Astrocyte (in vitro differentiated cells and primary cell): ENCODE results near the gene TTC34. TPM values are rescaled to one million over a fixed set of nuclear protein-coding genes. Genes with fewer than 3 reads are reported as not detected.

Experiments
- DNase-seq: peaks from one replicate; pipeline ENCODE4 v3.0.0-alpha.2; 2010; ENCODE audit warnings: low read depth
- FAIRE-seq: peaks from 2 replicates; lab custom pipeline; 2011; peaks lifted over from hg19 to GRCh38; lab: Jason Lieb, UNC
- H2AFZ ChIP-seq: 2 replicates; pipeline ENCODE4 v1.6.0; 2012; ENCODE audit warnings: low read depth, low read length, inconsistent platforms
- H3K27ac ChIP-seq: 2 replicates; pipeline ENCODE4 v1.5.1; 2011; ENCODE audit warnings: low read depth, low read length, inconsistent platforms
- H3K27me3 ChIP-seq: 2 replicates; pipeline ENCODE4 v1.6.0; 2011; ENCODE audit warnings: low read length, inconsistent platforms; ENCODE audit not compliant: insufficient read depth
- H3K36me3 ChIP-seq: 2 replicates; pipeline ENCODE4 v1.5.1; 2011; ENCODE audit warnings: low read length, inconsistent platforms; ENCODE audit not compliant: insufficient read depth
- H3K4me1 ChIP-seq: 2 replicates; pipeline ENCODE4 v1.5.1; 2011; ENCODE audit warnings: low read length, inconsistent platforms; ENCODE audit not compliant: insufficient read depth
- H3K4me2 ChIP-seq: 2 replicates; pipeline ENCODE4 v1.6.0; 2012; ENCODE audit warnings: low read length, inconsistent platforms
- H3K4me3 ChIP-seq: 2 replicates; pipeline ENCODE4 v1.5.1; 2011; ENCODE audit warnings: low read depth, mild to moderate bottlenecking, low read length, inconsistent platforms; ENCODE audit not compliant: insufficient read depth
- H3K79me2 ChIP-seq: 2 replicates; pipeline ENCODE4 v1.6.0; 2012; ENCODE audit warnings: mild to moderate bottlenecking, low read length, inconsistent platforms; ENCODE audit not compliant: insufficient read depth
- H3K9ac ChIP-seq: 2 replicates; pipeline ENCODE4 v1.6.0; 2012; ENCODE audit warnings: mild to moderate bottlenecking, low read length, inconsistent platforms
- H3K9me3 ChIP-seq: 2 replicates; pipeline ENCODE4 v1.5.1; 2012; ENCODE audit warnings: low read depth, mild to moderate bottlenecking, low read length, inconsistent platforms; ENCODE audit not compliant: insufficient read depth
- H4K20me1 ChIP-seq: 2 replicates; pipeline ENCODE4 v1.6.0; 2012; ENCODE audit warnings: low read length, inconsistent platforms; ENCODE audit not compliant: insufficient read depth
- H3K27ac Mint-ChIP-seq: one replicate; pipeline ENCODE4 v1.8.0; 2021; ENCODE audit warnings: mild to moderate bottlenecking, mixed read lengths; ENCODE audit not compliant: unreplicated experiment
- H3K27me3 Mint-ChIP-seq: one replicate; pipeline ENCODE4 v1.8.0; 2021; ENCODE audit warnings: low read depth, mixed read lengths; ENCODE audit not compliant: unreplicated experiment
- H3K36me3 Mint-ChIP-seq: one replicate; pipeline ENCODE4 v1.8.0; 2021; ENCODE audit warnings: low read depth, mixed read lengths; ENCODE audit not compliant: unreplicated experiment
- H3K4me1 Mint-ChIP-seq: one replicate; pipeline ENCODE4 v1.8.0; 2021; ENCODE audit warnings: low read depth, mixed read lengths; ENCODE audit not compliant: unreplicated experiment
- H3K4me3 Mint-ChIP-seq: one replicate; pipeline ENCODE4 v1.8.0; 2021; ENCODE audit warnings: mild to moderate bottlenecking, moderate library complexity, mixed read lengths; ENCODE audit not compliant: unreplicated experiment
- H3K9me3 Mint-ChIP-seq: one replicate; pipeline ENCODE4 v1.8.0; 2021; ENCODE audit warnings: mild to moderate bottlenecking, mixed read lengths; ENCODE audit not compliant: unreplicated experiment
- CTCF ChIP-seq: IDR thresholded peaks from 2 replicates; pipeline ENCODE4 v1.5.1; 2011; ENCODE audit warnings: low read depth, mild to moderate bottlenecking, inconsistent platforms, low read length, moderate library complexity; ENCODE audit not compliant: insufficient read depth
- EZH2 ChIP-seq: IDR thresholded peaks from 2 replicates; pipeline ENCODE4 v1.6.1; 2012; ENCODE audit warnings: mild to moderate bottlenecking, low read length, inconsistent platforms; ENCODE audit not compliant: insufficient read depth
- total RNA-seq: library from RNA; stranded (reverse); gene quantifications from 2 replicates; pipeline ENCODE4 v1.2.1, GENCODE V29; 2021

The TTC34 gene
- total RNA-seq, 1 donor from 2014 or later: 0.39 TPM

DNA sequence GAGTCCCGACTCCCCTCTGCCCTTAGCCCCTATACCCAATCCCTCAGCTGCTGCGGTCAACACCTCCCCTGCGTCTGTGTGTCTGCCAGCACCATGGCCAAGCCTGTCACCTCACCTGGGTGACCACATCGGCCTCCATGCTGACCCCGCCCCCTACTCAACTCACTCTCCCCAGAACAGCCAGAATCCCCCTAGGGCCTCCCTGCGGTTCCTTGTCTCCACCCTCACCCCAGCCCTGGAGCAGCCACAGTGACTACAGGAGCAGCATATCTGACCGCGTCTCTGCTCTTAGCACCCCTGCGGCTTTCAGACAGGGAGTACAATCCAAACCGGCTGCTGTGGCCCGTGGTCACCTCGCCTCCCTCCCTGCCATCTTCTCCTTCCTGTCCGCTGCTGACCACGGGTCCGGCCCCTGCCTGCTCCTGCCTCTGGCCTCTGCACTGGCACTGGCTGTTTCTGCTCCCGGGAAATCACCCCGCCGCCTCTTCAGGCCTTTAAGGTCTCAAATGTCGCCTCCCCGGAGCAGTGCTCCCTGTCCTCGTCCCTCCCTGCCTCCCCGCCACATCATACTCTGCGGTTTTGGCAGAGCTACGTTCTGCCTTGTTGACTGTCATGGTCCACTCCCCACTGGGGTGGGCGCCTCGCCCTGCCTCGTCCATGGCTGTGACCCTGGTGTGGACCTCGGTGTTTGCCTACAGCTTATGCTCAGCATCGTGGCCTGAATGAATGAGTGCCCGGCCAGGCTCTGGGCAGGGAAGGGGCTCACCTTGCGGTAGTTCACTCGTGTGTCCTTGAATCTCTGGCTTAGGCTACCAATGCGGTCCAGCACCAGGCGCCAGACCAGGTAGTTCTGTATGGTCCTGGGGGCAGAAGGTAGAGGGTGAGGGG, 203.8 kb downstream of the TTC34 start:
- Histone ChIP-seq H3K9me3 (no peaks in the 10 kb centered on the region), H3K27ac (no peak overlapping the region), H3K4me3 (no peak overlapping the region), H3K79me2 (no peaks in the 10 kb centered on the region), H3K4me1 (peaks cover 3% of the 10 kb centered on the region), H3K9ac (no peak overlapping the region), H3K36me3 (no peaks in the 10 kb centered on the region), H3K27me3 (no peaks in the 10 kb centered on the region), H3K4me2 (no peak overlapping the region), H2AFZ (no peak overlapping the region), H4K20me1 (no peaks in the 10 kb centered on the region)
- H3K4me3 Mint-ChIP-seq: no peak overlapping the region
- FAIRE-seq (no peak), DNase-seq (no peak)
- no peaks in the 10 kb centered on the region for H3K4me1 Mint-ChIP-seq
- TF ChIP-seq CTCF (no peak), EZH2 (no peak)
- peaks cover 15% of the 10 kb centered on the region for H3K27me3 Mint-ChIP-seq
- peaks cover 2% of the 10 kb centered on the region for H3K36me3 Mint-ChIP-seq
- H3K9me3 Mint-ChIP-seq: peaks cover 3% of the 10 kb centered on the region
- H3K27ac Mint-ChIP-seq: no peak overlapping the region

DNA sequence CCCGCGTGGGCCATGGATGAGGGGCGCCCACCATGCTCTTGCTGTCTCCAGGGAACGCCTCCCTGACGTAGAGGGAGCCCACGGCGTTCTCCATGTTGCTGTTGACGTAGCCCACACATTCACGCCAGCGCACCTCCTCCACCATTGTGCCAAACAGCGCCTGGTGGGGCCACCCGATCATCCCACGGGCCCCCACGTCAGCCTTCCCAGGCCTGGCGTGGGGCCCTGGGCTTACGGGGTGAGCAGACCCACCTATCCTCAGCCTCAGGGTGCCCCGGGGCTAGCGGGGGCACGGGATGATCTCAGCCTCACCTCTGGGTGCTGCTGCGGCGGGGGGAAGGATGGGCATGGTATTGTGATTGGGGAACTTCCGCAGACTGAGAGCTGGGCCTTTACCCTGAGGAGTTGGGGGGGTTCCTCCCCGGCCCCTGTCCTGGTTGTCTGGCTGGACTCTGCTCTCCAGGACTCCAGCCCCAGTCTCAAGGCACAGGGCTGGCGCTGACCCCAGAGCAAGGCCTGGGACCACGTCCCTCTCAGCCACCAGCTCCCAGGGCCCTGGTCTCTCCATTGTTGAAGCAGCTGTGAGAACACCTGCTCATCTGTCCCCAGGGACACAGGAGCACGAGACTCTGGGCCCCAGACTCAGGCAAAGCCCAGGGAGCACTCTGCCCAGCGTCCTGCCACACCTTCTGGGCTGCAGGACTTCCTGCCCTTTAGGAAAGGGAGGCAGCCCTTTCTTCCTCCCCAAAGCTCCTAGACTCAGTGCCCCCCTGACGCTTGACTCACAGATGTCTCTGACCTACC, 204.8 kb downstream of the TTC34 start:
- FAIRE-seq: no peak
- Mint-ChIP-seq H3K27ac (no peak overlapping the region), H3K9me3 (peaks cover 3% of the 10 kb centered on the region), H3K4me1 (no peaks in the 10 kb centered on the region), H3K4me3 (no peak overlapping the region), H3K27me3 (peaks cover 7% of the 10 kb centered on the region), H3K36me3 (peaks cover 2% of the 10 kb centered on the region)
- no peak overlapping the region for H2AFZ ChIP-seq
- H3K9ac ChIP-seq: no peak overlapping the region
- H3K27ac ChIP-seq: no peak overlapping the region
- no peaks in the 10 kb centered on the region for H3K27me3 ChIP-seq
- no peaks in the 10 kb centered on the region for H3K36me3 ChIP-seq
- no peaks in the 10 kb centered on the region for H4K20me1 ChIP-seq
- H3K4me2 ChIP-seq: no peak overlapping the region
- no peaks in the 10 kb centered on the region for H3K79me2 ChIP-seq
- no peak for TF ChIP-seq CTCF
- no peak for TF ChIP-seq EZH2
- no peak for DNase-seq
- H3K4me3 ChIP-seq: no peak overlapping the region
- no peaks in the 10 kb centered on the region for H3K9me3 ChIP-seq
- H3K4me1 ChIP-seq: peaks cover 3% of the 10 kb centered on the region
